ENCODE data around the gene RASSF4.

- no peak for TF ChIP-seq CTCF (IDR thresholded peaks at IDR 0.05)
- no peak for TF ChIP-seq POLR2A (IDR thresholded peaks at IDR 0.05)
Observed at GRCh38 chr10:45003432-45004000, 43.9 kb downstream of the RASSF4 start.

Measured in heart left ventricle (tissue), 13 donors.